Lung (tissue), 12 donors: ENCODE data around the gene MAJIN. TPM values are rescaled to one million over a fixed set of nuclear protein-coding genes. Genes with fewer than 3 reads are reported as not detected.

Experiments
- ATAC-seq: fragments of 200-7000 bp; cut with Tn5 transposase; one replicate; pipeline ENCODE4 v1.9.1; 2020; ENCODE audit warnings: moderate number of reproducible peaks; ENCODE audit not compliant: insufficient read depth, low FRiP score
- DNase-seq, 3 donors: peaks; one replicate each; pipeline ENCODE4 v3.0.0-alpha.2; 2013 to 2017
- H3K27ac ChIP-seq, 2 donors: one replicate each; pipeline ENCODE4 v1.5.1; 2013; ENCODE audit warnings: mild to moderate bottlenecking in 2 of 2, moderate library complexity in 2 of 2, control low read depth in 1 of 2, inconsistent platforms in 1 of 2, low read depth in 1 of 2, low read length in 1 of 2
- H3K27me3 ChIP-seq, 3 donors: one replicate each; pipeline ENCODE4 v1.5.1; 2013; ENCODE audit warnings: low read length in 2 of 3; ENCODE audit not compliant: control insufficient read depth in 3 of 3, insufficient read depth in 3 of 3
- H3K36me3 ChIP-seq, 4 donors: one replicate each; pipeline ENCODE4 v1.5.1; 2013; ENCODE audit warnings: low read length in 4 of 4, mild to moderate bottlenecking in 1 of 4, moderate library complexity in 1 of 4; ENCODE audit not compliant: control insufficient read depth in 4 of 4, insufficient read depth in 4 of 4
- H3K4me1 ChIP-seq, 5 donors: one replicate each; pipeline ENCODE4 v1.5.1; 2013; ENCODE audit warnings: low read length in 5 of 5, mild to moderate bottlenecking in 2 of 5, moderate library complexity in 1 of 5; ENCODE audit not compliant: control insufficient read depth in 5 of 5, insufficient read depth in 5 of 5
- H3K4me3 ChIP-seq: one replicate; pipeline ENCODE4 v1.5.1; 2013; ENCODE audit warnings: mild to moderate bottlenecking, control low read depth, moderate library complexity
- H3K9ac ChIP-seq, 2 donors: one replicate each; pipeline ENCODE4 v1.5.1; 2013; ENCODE audit warnings: low read length in 2 of 2, control low read depth in 1 of 2; ENCODE audit not compliant: insufficient read depth in 1 of 2
- H3K9me3 ChIP-seq, 4 donors: one replicate each; pipeline ENCODE4 v1.5.1; 2013; ENCODE audit warnings: low read length in 3 of 4, mild to moderate bottlenecking in 1 of 4, moderate library complexity in 1 of 4; ENCODE audit not compliant: control insufficient read depth in 4 of 4, insufficient read depth in 3 of 4
- WGBS, 2 donors: extraction: QIAGEN DNeasy Blood & Tissue Kit; methylation state at CpG; one replicate each; pipeline ENCODE4 v1.1.7; 2013; 5-methylcytosine and 5-hydroxymethylcytosine counted together
- polyA plus RNA-seq, 2 donors: library from polyadenylated mRNA; stranded (reverse); fragments of 200-250 nt; gene quantifications; one replicate each; pipeline ENCODE4 v1.2.1, GENCODE V29; 2013
- total RNA-seq, 2 donors: library from RNA; depleted of rRNA in 1 of 2; stranded (reverse); fragments of >200 nt in 1 of 2; gene quantifications; one replicate each; pipeline ENCODE4 v1.2.1, GENCODE V29; 2014 to 2021
- TF ChIP-seq, protein P1 (sequence below): IDR thresholded peaks from 2 replicates; pipeline ENCODE4 v1.5.1; 2012; ENCODE audit warnings: mild to moderate bottlenecking; ENCODE audit errors: control extremely low read depth, extremely low read depth
- donor health status: control.
- donor health status: control.
- donor health status: Bipolar disorder and iron deficiency.
- donor health status: healthy.
- donor health status: DM: yes; HTN: yes; CAD: no.

Gene MAJIN
- total and polyA plus RNA-seq, 4 donors = 0.24 to 0.55 (median 0.39) TPM; not detected in 1

DNA sequence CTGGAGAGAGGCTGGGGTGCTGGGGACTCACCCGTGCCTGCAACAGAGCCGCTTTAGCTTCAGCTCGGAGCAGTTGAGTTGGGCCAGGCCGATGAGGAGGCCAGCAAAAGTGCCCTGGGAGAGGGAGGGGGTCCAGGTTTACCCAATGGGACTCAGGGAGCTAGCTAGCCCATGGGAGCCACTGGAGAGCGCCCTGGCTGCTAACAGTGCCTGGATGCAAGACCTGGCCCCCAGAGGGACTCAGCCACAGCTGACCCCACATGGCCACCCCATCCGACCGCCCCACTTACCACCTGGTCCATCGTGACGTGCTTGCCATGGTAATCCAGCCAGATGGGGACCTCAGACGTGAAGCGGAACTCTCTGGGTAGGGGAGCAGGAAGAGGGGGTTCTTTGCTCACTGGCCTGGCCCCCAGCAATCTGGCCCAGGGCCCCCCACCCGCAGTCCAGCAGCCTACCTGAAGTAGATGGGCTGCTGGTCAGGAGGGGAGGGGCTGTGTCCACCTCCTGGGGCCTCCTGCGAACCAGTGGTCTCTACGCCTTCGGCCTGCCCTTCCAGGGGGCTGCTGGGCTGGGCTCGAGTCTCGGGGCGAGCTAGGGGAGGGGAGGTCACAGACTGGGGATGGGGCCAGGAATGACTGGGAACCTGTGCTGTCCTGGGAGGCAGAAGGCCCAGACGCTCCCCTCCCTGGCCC, 74.4 kb downstream of the MAJIN start:
- ATAC-seq (no peak), DNase-seq (no peak)
- Histone ChIP-seq H3K27ac (no peak overlapping the region), H3K27me3 (no peaks in the 10 kb centered on the region), H3K9me3 (no peaks in the 10 kb centered on the region), H3K36me3 (peaks cover 6 to 73% (median 17%) of the 10 kb centered on the region in 4 donors), H3K4me1 (peaks cover 0 to 3% (median 0%) of the 10 kb centered on the region in 5 donors), H3K9ac (no peak overlapping the region), H3K4me3 (no peak overlapping the region)
- WGBS, 2 donors = 94 to 96% methylated on average over 19 of the region's 19 CpGs
- TF ChIP-seq, protein P1, sequence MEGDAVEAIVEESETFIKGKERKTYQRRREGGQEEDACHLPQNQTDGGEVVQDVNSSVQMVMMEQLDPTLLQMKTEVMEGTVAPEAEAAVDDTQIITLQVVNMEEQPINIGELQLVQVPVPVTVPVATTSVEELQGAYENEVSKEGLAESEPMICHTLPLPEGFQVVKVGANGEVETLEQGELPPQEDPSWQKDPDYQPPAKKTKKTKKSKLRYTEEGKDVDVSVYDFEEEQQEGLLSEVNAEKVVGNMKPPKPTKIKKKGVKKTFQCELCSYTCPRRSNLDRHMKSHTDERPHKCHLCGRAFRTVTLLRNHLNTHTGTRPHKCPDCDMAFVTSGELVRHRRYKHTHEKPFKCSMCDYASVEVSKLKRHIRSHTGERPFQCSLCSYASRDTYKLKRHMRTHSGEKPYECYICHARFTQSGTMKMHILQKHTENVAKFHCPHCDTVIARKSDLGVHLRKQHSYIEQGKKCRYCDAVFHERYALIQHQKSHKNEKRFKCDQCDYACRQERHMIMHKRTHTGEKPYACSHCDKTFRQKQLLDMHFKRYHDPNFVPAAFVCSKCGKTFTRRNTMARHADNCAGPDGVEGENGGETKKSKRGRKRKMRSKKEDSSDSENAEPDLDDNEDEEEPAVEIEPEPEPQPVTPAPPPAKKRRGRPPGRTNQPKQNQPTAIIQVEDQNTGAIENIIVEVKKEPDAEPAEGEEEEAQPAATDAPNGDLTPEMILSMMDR = no peak

DNA sequence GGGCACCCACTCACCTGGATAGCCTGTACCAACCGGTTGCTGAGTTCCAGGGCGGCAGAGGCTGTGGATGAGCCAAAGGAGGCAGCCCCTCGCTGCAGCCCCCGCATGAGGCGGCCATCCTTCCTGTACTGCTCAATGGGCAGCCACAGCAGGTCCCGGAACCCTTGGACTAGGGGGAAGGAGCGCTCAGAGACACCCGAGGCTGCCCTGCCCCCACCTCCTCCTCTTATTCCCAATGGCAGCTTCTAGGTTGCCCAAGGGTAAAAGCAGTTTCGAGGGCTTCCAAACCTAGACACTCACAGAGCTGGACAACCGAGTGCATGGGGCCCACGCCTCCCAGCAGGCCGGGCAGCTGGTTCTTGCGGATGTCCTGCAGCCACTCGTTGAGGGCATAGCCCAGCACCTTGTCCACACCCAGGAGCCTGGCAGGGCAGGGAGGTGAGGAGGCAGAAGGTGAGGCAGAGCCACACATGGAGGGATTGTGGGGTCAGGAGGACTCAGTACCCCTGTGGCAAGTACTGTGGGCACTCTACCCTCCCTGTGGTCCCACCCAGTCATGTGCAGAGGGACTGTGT, 75.4 kb downstream of the MAJIN start:
- TF ChIP-seq, protein P1 = no peak
- Histone ChIP-seq H3K27me3 (no peaks in the 10 kb centered on the region), H3K9ac (no peak overlapping the region), H3K4me1 (peaks cover 0 to 3% (median 0%) of the 10 kb centered on the region in 5 donors), H3K9me3 (no peaks in the 10 kb centered on the region), H3K27ac (no peak overlapping the region), H3K4me3 (no peak overlapping the region), H3K36me3 (peaks cover 5 to 63% (median 17%) of the 10 kb centered on the region in 4 donors)
- DNase-seq (no peak), ATAC-seq (no peak)
- WGBS, 2 donors = 90% methylated on average over 14 of the region's 14 CpGs

DNA sequence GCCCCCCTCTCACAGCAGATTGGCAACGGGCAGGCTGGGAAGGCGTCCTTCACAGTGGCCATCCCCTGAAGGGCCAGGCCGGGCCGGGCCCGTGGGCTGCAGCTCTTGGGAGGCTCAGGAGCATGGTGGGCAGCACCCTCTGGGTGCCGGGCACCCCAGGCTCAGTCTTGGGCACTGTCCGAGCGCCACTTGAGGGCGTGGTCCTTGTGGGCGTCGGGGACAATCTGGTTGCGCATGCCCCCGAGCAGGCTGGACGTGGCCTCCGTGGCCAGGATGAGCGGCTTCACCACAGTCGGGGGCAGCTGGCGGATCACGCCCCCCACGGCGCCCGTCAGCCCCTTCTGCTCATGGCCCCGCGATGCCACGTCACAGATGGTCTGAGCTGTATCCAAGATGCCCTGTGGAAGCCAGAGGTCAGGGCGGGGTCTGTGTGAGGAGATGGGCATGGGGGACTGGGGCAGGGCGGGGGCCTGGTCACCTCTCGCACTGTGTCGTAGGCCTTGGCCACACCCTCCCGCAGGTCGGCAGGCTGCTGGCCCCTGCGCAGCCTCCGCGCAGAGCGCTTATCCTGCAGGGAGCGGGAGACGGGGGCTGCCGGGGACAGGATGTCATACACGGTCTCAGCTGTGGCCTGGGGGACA, 77.0 kb downstream of the MAJIN start:
- Histone ChIP-seq H3K36me3 (peaks cover 0 to 49% (median 12%) of the 10 kb centered on the region in 4 donors), H3K4me1 (peaks cover 0 to 3% (median 0%) of the 10 kb centered on the region in 5 donors), H3K4me3 (no peak overlapping the region), H3K9ac (no peak overlapping the region), H3K27ac (no peak overlapping the region), H3K9me3 (no peaks in the 10 kb centered on the region), H3K27me3 (no peaks in the 10 kb centered on the region)
- ATAC-seq = no peak
- no peak for DNase-seq
- WGBS, 2 donors = 84 to 91% methylated on average over 39 of the region's 39 CpGs
- TF ChIP-seq, protein P1 = no peak
